HEK293T (cell line): ENCODE measurements around the gene PBX4.
"Not testable (repeated sequence)": the region's sequence is repeated elsewhere in the genome, so short reads cannot be mapped to it uniquely, and the experiment has no call there.

ENCODE experiments used
- CTCF ChIA-PET: fragments of 350-600 bp; formaldehyde crosslinking; extraction: SDS; loops from one replicate; lab custom pipeline; 2021; ENCODE audit warnings: antibody characterized with exemption, inconsistent platforms; lab: Yijun Ruan, JAX
- POLR2A ChIA-PET: fragments of 350-600 bp; formaldehyde crosslinking; extraction: SDS; loops from one replicate; lab custom pipeline; 2020; ENCODE audit warnings: antibody characterized with exemption, inconsistent platforms; lab: Yijun Ruan, JAX
- DNase-seq: peaks from one replicate; pipeline ENCODE4 v3.0.0; 2012; ENCODE audit warnings: mixed read lengths; ENCODE audit errors: extremely low spot score
- ARNT ChIP-seq: fragments of 450-650 bp; IDR thresholded peaks from 2 replicates; pipeline ENCODE4 v1.6.1; 2017; ENCODE audit warnings: mild to moderate bottlenecking
- BHLHE40 ChIP-seq: fragments of 450-650 bp; IDR thresholded peaks from 2 replicates; pipeline ENCODE4 v1.6.1; 2016; ENCODE audit warnings: mild to moderate bottlenecking, moderate library complexity, borderline replicate concordance
- CTBP1 ChIP-seq: fragments of 450-650 bp; IDR thresholded peaks from 2 replicates; pipeline ENCODE4 v1.6.1; 2016; ENCODE audit warnings: borderline replicate concordance
- ELF4 ChIP-seq: fragments of 450-650 bp; IDR thresholded peaks from 2 replicates; pipeline ENCODE4 v1.6.1; 2017; ENCODE audit warnings: antibody characterized with exemption
- FOXA1 ChIP-seq: fragments of 450-650 bp; IDR thresholded peaks from 2 replicates; pipeline ENCODE4 v1.6.1; 2016; ENCODE audit warnings: mild to moderate bottlenecking
- FOXK2 ChIP-seq: fragments of 450-650 bp; IDR thresholded peaks from 2 replicates; pipeline ENCODE4 v1.6.1; 2016; ENCODE audit warnings: mild to moderate bottlenecking
- FOXM1 ChIP-seq: fragments of 450-650 bp; IDR thresholded peaks from 2 replicates; pipeline ENCODE4 v1.6.1; 2017; ENCODE audit warnings: mild to moderate bottlenecking, borderline replicate concordance
- HDGF ChIP-seq: fragments of 450-650 bp; IDR thresholded peaks from 2 replicates; pipeline ENCODE4 v1.6.1; 2017; ENCODE audit warnings: antibody characterized with exemption, borderline replicate concordance
- L3MBTL2 ChIP-seq: fragments of 450-650 bp; conservative IDR thresholded peaks from 2 replicates; pipeline ENCODE4 v1.6.1; 2016; ENCODE audit warnings: mild to moderate bottlenecking
- LEF1 ChIP-seq: fragments of 450-650 bp; IDR thresholded peaks from 2 replicates; pipeline ENCODE4 v1.6.1; 2017; ENCODE audit warnings: mild to moderate bottlenecking, borderline replicate concordance
- NFRKB ChIP-seq: fragments of 450-650 bp; IDR thresholded peaks from 2 replicates; pipeline ENCODE4 v1.6.1; 2016; ENCODE audit warnings: mild to moderate bottlenecking, moderate library complexity
- PKNOX1 ChIP-seq: fragments of 450-650 bp; IDR thresholded peaks from 2 replicates; pipeline ENCODE4 v1.6.1; 2016
- SP1 ChIP-seq: fragments of 450-650 bp; IDR thresholded peaks from 2 replicates; pipeline ENCODE4 v1.6.1; 2017
- SUZ12 ChIP-seq: fragments of 450-650 bp; IDR thresholded peaks from 2 replicates; pipeline ENCODE4 v1.6.1; 2016; ENCODE audit warnings: mild to moderate bottlenecking
- TARDBP ChIP-seq: fragments of 450-650 bp; IDR thresholded peaks from 2 replicates; pipeline ENCODE4 v1.6.1; 2016
- ZNF384 ChIP-seq: fragments of 450-650 bp; IDR thresholded peaks from 2 replicates; pipeline ENCODE4 v1.6.1; 2016

Gene PBX4

GRCh38 chr19:19602713-19603324 lies 15.7 kb downstream of the PBX4 start:
- no peak for TF ChIP-seq SUZ12
- TF ChIP-seq TARDBP = no peak
- TF ChIP-seq LEF1 = no peak
- TF ChIP-seq ELF4 = no peak
- no peak for TF ChIP-seq NFRKB
- TF ChIP-seq FOXM1 = no peak
- no peak for TF ChIP-seq BHLHE40
- TF ChIP-seq L3MBTL2 = no peak
- TF ChIP-seq ARNT = no peak
- no peak for TF ChIP-seq CTBP1
- no peak for TF ChIP-seq SP1
- TF ChIP-seq PKNOX1 = no peak
- TF ChIP-seq ZNF384 = no peak
- no peak for TF ChIP-seq FOXA1
- TF ChIP-seq FOXK2 = no peak
- no peak for TF ChIP-seq HDGF
- ChIA-PET CTCF (interaction anchor here (0.8 kb wide), 1 partner anchor 19 kb away, joined by 4 read pairs; no protein-coding TSS in a partner anchor), POLR2A (interaction anchor here (1.5 kb wide), 1 partner anchor 11 kb away, joined by 3 read pairs; no protein-coding TSS in a partner anchor)
- DNase-seq = no peak

GRCh38 chr19:19602136-19602712 lies 16.3 kb downstream of the PBX4 start:
- POLR2A ChIA-PET = interaction anchor here (1.5 kb wide), 1 partner anchor 10 kb away, joined by 3 read pairs; no protein-coding TSS in a partner anchor
- no peak for DNase-seq
- TF ChIP-seq SP1 (no peak), ARNT (no peak), HDGF (no peak)

GRCh38 chr19:19600793-19601330 lies 17.6 kb downstream of the PBX4 start:
- TF ChIP-seq ZNF384 (no peak), L3MBTL2 (no peak), HDGF (no peak), SP1 (no peak)
- ChIA-PET POLR2A (no interaction called here), CTCF (no interaction called here)
- DNase-seq = no peak

More at GRCh38 chr19:19602136-19602712, 16.3 kb downstream of the PBX4 start:
- CTCF ChIA-PET = no interaction called here

GRCh38 chr19:19598728-19599451 lies 19.6 kb downstream of the PBX4 start:
- POLR2A ChIA-PET, CTCF ChIA-PET, DNase-seq: not testable (repeated sequence)

GRCh38 chr19:19597809-19598306 lies 20.6 kb downstream of the PBX4 start:
- DNase-seq = no peak
- ChIA-PET CTCF (no interaction called here), POLR2A (no interaction called here)
- TF ChIP-seq FOXK2 (no peak), TARDBP (no peak), BHLHE40 (no peak), CTBP1 (no peak)

GRCh38 chr19:19595171-19595701 lies 23.3 kb downstream of the PBX4 start:
- CTCF ChIA-PET = no interaction called here
- POLR2A ChIA-PET = no interaction called here
- TF ChIP-seq PKNOX1 (no peak), NFRKB (no peak), SUZ12 (no peak), HDGF (no peak), CTBP1 (no peak), FOXK2 (no peak), TARDBP (no peak), BHLHE40 (no peak), SP1 (no peak), ARNT (no peak), FOXM1 (no peak), LEF1 (no peak), ELF4 (no peak), ZNF384 (no peak), FOXA1 (no peak), L3MBTL2 (no peak)
- no peak for DNase-seq

- ChIA-PET POLR2A (no interaction called here), CTCF (interaction anchor here (0.6 kb wide), 1 partner anchor 1443 kb away, joined by 3 read pairs; no protein-coding TSS in a partner anchor)
- DNase-seq = no peak
- TF ChIP-seq TARDBP (no peak), ZNF384 (no peak), ELF4 (no peak), PKNOX1 (no peak), HDGF (no peak), L3MBTL2 (no peak)
Observed at GRCh38 chr19:19594381-19594780, 24.1 kb downstream of the PBX4 start.
